GM12878 (cell line): ENCODE data around the gene CCDC106. TPM values are rescaled to one million over a fixed set of nuclear protein-coding genes. Genes with fewer than 3 reads are reported as not detected.
A peak's percentile ranks its signal among the peaks of the same experiment; 100 is the strongest.

Experiments used
- ATAC-seq: fragments of 200-7000 bp; cut with Tn5 transposase; 3 replicates; pipeline ENCODE4 v1.9.1; 2020; ENCODE audit warnings: mild to moderate bottlenecking, moderate library complexity
- BruUV-seq: library from RNA; stranded (reverse); fragments of 400-500 nt; replicated peaks from 2 replicates; lab custom pipeline; 2021; lab: Mats Ljungman, UMichigan
- CTCF ChIA-PET: fragments of 300-600 bp; sonication (Branson Sonifier 250); formaldehyde crosslinking; extraction: SDS; loops from one replicate; lab custom pipeline; 2021; ENCODE audit warnings: inconsistent platforms; lab: Yijun Ruan, JAX
- POLR2A ChIA-PET: fragments of 350-600 bp; formaldehyde crosslinking; extraction: SDS; loops from one replicate; lab custom pipeline; 2021; ENCODE audit warnings: inconsistent platforms; lab: Charles Lee
- RAD21 ChIA-PET: fragments of 300-600 bp; sonication (Branson Sonifier 250); formaldehyde crosslinking; loops from one replicate; lab custom pipeline; 2023; ENCODE audit warnings: antibody characterized with exemption; ENCODE audit not compliant: unreplicated experiment; lab: Charles Lee
- SMC1A ChIA-PET: fragments of 300-600 bp; sonication (Branson Sonifier 250); formaldehyde crosslinking; loops from one replicate; lab custom pipeline; 2023; ENCODE audit not compliant: unreplicated experiment, uncharacterized antibody; lab: Charles Lee
- DNase-seq: peaks from one replicate; pipeline ENCODE4 v3.0.0-alpha.2; 2011; ENCODE audit warnings: low read depth, low spot score
- FAIRE-seq: peaks from 3 replicates; lab custom pipeline; 2011; peaks lifted over from hg19 to GRCh38; lab: Jason Lieb, UNC
- H2AFZ ChIP-seq: 2 replicates; pipeline ENCODE4 v1.6.0; 2011; ENCODE audit warnings: low read depth, low read length, control low read depth; ENCODE audit not compliant: control insufficient read depth
- H3K27ac ChIP-seq: 2 replicates; pipeline ENCODE4 v1.5.1; 2011; ENCODE audit warnings: control low read depth; ENCODE audit not compliant: control insufficient read depth, insufficient read depth
- H3K27me3 ChIP-seq, 2 experiments: replicated peaks in 1 of 2; 2 replicates each; pipeline versions ENCODE4 v1.6.0 to v1.6.1; 2011; ENCODE audit warnings: low read length in 1 of 2; ENCODE audit not compliant: control insufficient read depth in 2 of 2, insufficient read depth in 2 of 2
- H3K36me3 ChIP-seq, 2 experiments: 2 replicates each; pipeline ENCODE4 v1.5.1; 2011; ENCODE audit warnings: low read length in 1 of 2; ENCODE audit not compliant: control insufficient read depth in 2 of 2, insufficient read depth in 2 of 2
- H3K4me1 ChIP-seq: 2 replicates; pipeline ENCODE4 v1.6.1; 2011; ENCODE audit warnings: mild to moderate bottlenecking, low read length, moderate library complexity, mixed read lengths; ENCODE audit not compliant: control insufficient read depth, insufficient read depth
- H3K4me2 ChIP-seq: 2 replicates; pipeline ENCODE4 v1.6.0; 2011; ENCODE audit warnings: control low read depth; ENCODE audit not compliant: control insufficient read depth, insufficient read depth
- H3K4me3 ChIP-seq: fragments of 200-600 bp; sonication (generic); 2 replicates; pipeline ENCODE4 v1.5.1; 2016
- H3K79me2 ChIP-seq: 2 replicates; pipeline ENCODE4 v1.6.0; 2011; ENCODE audit warnings: low read length; ENCODE audit not compliant: control insufficient read depth, insufficient read depth
- H3K9ac ChIP-seq: 2 replicates; pipeline ENCODE4 v1.8.0; 2011; ENCODE audit warnings: low read length, control low read depth, mixed read lengths; ENCODE audit not compliant: control insufficient read depth, insufficient read depth
- H3K9me3 ChIP-seq: replicated peaks from 3 replicates; pipeline ENCODE4 v1.5.1; 2011; ENCODE audit warnings: mild to moderate bottlenecking, low read length; ENCODE audit not compliant: control insufficient read depth, insufficient read depth
- H4K20me1 ChIP-seq: 2 replicates; pipeline ENCODE4 v1.6.0; 2011; ENCODE audit not compliant: control insufficient read depth, insufficient read depth
- BMI1 ChIP-seq: fragments of 450-650 bp; IDR thresholded peaks from 2 replicates; pipeline ENCODE4 v1.6.1; 2016; ENCODE audit warnings: mild to moderate bottlenecking, moderate library complexity, borderline replicate concordance
- BRCA1 ChIP-seq: IDR thresholded peaks from 2 replicates; pipeline ENCODE4 v1.6.1; 2011; ENCODE audit warnings: low read depth, low read length, improper control_type of control experiment
- CEBPZ ChIP-seq: fragments of 150-350 bp; IDR thresholded peaks from 2 replicates; pipeline ENCODE4 v1.6.1; 2016; ENCODE audit warnings: low read depth, low read length
- DPF2 ChIP-seq: fragments of 450-650 bp; IDR thresholded peaks from 2 replicates; pipeline ENCODE4 v1.6.1; 2017; ENCODE audit warnings: mild to moderate bottlenecking
- EED ChIP-seq: sonication (generic); IDR thresholded peaks from 2 replicates; pipeline ENCODE4 v1.6.1; 2016; ENCODE audit warnings: antibody characterized with exemption, low read depth
- JUND ChIP-seq: IDR thresholded peaks from 2 replicates; pipeline ENCODE4 v1.6.1; 2012; ENCODE audit warnings: low read depth, mild to moderate bottlenecking, low read length, improper control_type of control experiment, moderate library complexity
- LARP7 ChIP-seq: fragments of 450-650 bp; IDR thresholded peaks from 2 replicates; pipeline ENCODE4 v1.6.1; 2017; ENCODE audit warnings: mild to moderate bottlenecking
- MEF2A ChIP-seq: IDR thresholded peaks from 2 replicates; pipeline ENCODE4 v1.6.1; 2011; ENCODE audit warnings: low read depth, mild to moderate bottlenecking, low read length, moderate library complexity; ENCODE audit not compliant: insufficient read depth
- MTA3 ChIP-seq: IDR thresholded peaks from 2 replicates; pipeline ENCODE4 v1.6.1; 2012; ENCODE audit warnings: low read length, inconsistent platforms, borderline replicate concordance
- MYC ChIP-seq: IDR thresholded peaks from 2 replicates; pipeline ENCODE4 v1.6.1; 2011; ENCODE audit warnings: mild to moderate bottlenecking, low read length, moderate library complexity, inconsistent platforms; ENCODE audit not compliant: insufficient read depth, insufficient replicate concordance, insufficient read length, severe bottlenecking
- NFYB ChIP-seq: IDR thresholded peaks from 2 replicates; pipeline ENCODE4 v1.6.1; 2011; ENCODE audit warnings: low read depth, mild to moderate bottlenecking, low read length, improper control_type of control experiment, moderate library complexity; ENCODE audit not compliant: insufficient read depth
- NRF1 ChIP-seq: conservative IDR thresholded peaks from 2 replicates; pipeline ENCODE4 v1.6.1; 2011; ENCODE audit warnings: mild to moderate bottlenecking, low read depth, low read length, improper control_type of control experiment
- PAX5 ChIP-seq: IDR thresholded peaks from 2 replicates; pipeline ENCODE4 v1.6.1; 2011; ENCODE audit warnings: low read depth, low read length, borderline replicate concordance
- POLR2AphosphoS2 ChIP-seq: IDR thresholded peaks from 2 replicates; pipeline ENCODE4 v1.6.1; 2011; ENCODE audit warnings: low read depth, mild to moderate bottlenecking, low read length, improper control_type of control experiment, moderate library complexity
- RB1 ChIP-seq: fragments of 450-650 bp; formaldehyde crosslinking; IDR thresholded peaks from 2 replicates; pipeline ENCODE4 v1.6.1; 2017; ENCODE audit warnings: mild to moderate bottlenecking, borderline replicate concordance
- RELB ChIP-seq: fragments of 450-650 bp; IDR thresholded peaks from 2 replicates; pipeline ENCODE4 v1.6.1; 2017; ENCODE audit warnings: low read depth, mild to moderate bottlenecking, moderate library complexity
- WRNIP1 ChIP-seq: IDR thresholded peaks from 2 replicates; pipeline ENCODE4 v1.6.1; 2011; ENCODE audit warnings: low read depth, low read length, improper control_type of control experiment, borderline replicate concordance
- ZNF384 ChIP-seq: IDR thresholded peaks from 2 replicates; pipeline ENCODE4 v1.6.1; 2012; ENCODE audit warnings: low read depth, mild to moderate bottlenecking, low read length, improper control_type of control experiment, borderline replicate concordance
- WGBS: methylation state at CpG from one replicate; pipeline ENCODE4 v1.1.6; 2016; ENCODE audit warnings: low lambda C conversion rate; ENCODE audit not compliant: insufficient replicate concordance, insufficient coverage; ENCODE audit errors: missing lambda C conversion rate; 5-methylcytosine and 5-hydroxymethylcytosine counted together
- in situ Hi-C: fragments of 300-500 bp; cut with MboI; formaldehyde crosslinking; loops from 9 replicates; pipeline ENCODE4 v1.14.3; 2018; ENCODE audit warnings: mixed read lengths
- intact Hi-C: fragments of 100-400 bp; cut with micrococcal nuclease; formaldehyde crosslinking; loops from one replicate; pipeline ENCODE4 v1.14.2; 2022; ENCODE audit not compliant: unreplicated experiment
- polyA plus RNA-seq, 11 experiments: library from polyadenylated mRNA; depleted of rRNA in 4 of 11; unstranded in 6 of 11; stranded (reverse) in 5 of 11; fragments of >200 nt; fragmentation: Nextera tagmentation in 4 of 11; fragmentation: Illumina TruSeq in 1 of 11; extraction: Ambion mirVana in 4 of 11; extraction: Trizol in 1 of 11; gene quantifications; 1 replicate in 1 of 11; 2 replicates in 10 of 11; pipeline versions ENCODE4 v1.2.1 to v1.2.3, GENCODE V29; 2011 to 2016; ENCODE audit warnings: inconsistent platforms in 2 of 11, missing spikeins in 2 of 11, low read depth in 1 of 11
- total RNA-seq, 4 experiments: library from RNA; depleted of rRNA in 3 of 4; stranded (reverse); fragments of >200 nt in 3 of 4; fragmentation: Illumina TruSeq in 1 of 4; extraction: Trizol in 1 of 4; gene quantifications; 2 replicates each; pipeline versions ENCODE4 v1.2.1 to v1.2.3, GENCODE V29; 2013 to 2021

Gene CCDC106
- total and polyA plus RNA-seq, 10 of the 15 experiments (the other 5 are each of a cell fraction or from before 2014, with no cell fraction given) = 0.04 to 35.9 (median 19.8) TPM

GRCh38 chr19:55678121-55678671 lies 30.2 kb downstream of the CCDC106 start:
- CTCF ChIA-PET = interaction anchor here (1.4 to 3.3 kb wide), 2 partner anchors 24 to 45 kb away, joined by 5 to 14 read pairs; partner anchors contain the start of gene U2AF2
- no peak for TF ChIP-seq MYC
- TF ChIP-seq PAX5 = peak; percentile 92
- TF ChIP-seq BMI1 = no peak
- TF ChIP-seq DPF2 = peak; percentile 97
- TF ChIP-seq NFYB = no peak
- no peak for TF ChIP-seq NRF1
- TF ChIP-seq WRNIP1 = no peak
- no peak for TF ChIP-seq BRCA1
- peak; percentile 22; the same call in 1 of the 2 replicates for TF ChIP-seq RB1
- TF ChIP-seq MTA3 = no peak
- peak; percentile 94 for TF ChIP-seq EED
- TF ChIP-seq POLR2AphosphoS2 = no peak
- no peak for TF ChIP-seq JUND
- no peak for TF ChIP-seq CEBPZ
- peak; percentile 63 for TF ChIP-seq RELB
- peak; percentile 75; the same call in 1 of the 2 replicates for TF ChIP-seq MEF2A
- TF ChIP-seq LARP7 = 0 out of 2 replicates have a peak, but pooled peaks have one; percentile 38
- no peak for TF ChIP-seq ZNF384

More at GRCh38 chr19:55678121-55678671, 30.2 kb downstream of the CCDC106 start:
- Histone ChIP-seq H3K4me2 (peak overlapping the region; percentile 100), H2AFZ (peak overlapping the region; percentile 50; the same call in 1 of the 2 replicates), H4K20me1 (peaks cover 4% of the 10 kb centered on the region; the same call in 1 of the 2 replicates), H3K4me3 (peak overlapping the region; percentile 92), H3K4me1 (peaks cover 29% of the 10 kb centered on the region), H3K27me3 (no peaks in the 10 kb centered on the region), H3K9ac (peak overlapping the region; percentile 97), H3K79me2 (peaks cover 65% of the 10 kb centered on the region), H3K36me3 (peaks cover 14 to 20% of the 10 kb centered on the region in 2 experiments), H3K9me3 (no peaks in the 10 kb centered on the region), H3K27ac (peak overlapping the region; percentile 94)
- in situ Hi-C loops (loop anchor here (5.0 kb wide), 1 partner anchor 129 kb away; no protein-coding TSS in a partner anchor), intact Hi-C loops (loop anchor here (1.0 to 5.0 kb wide), 4 partner anchors 23 to 654 kb away; partner anchors contain the start of genes U2AF2, ZNF580 and ZNF581)
- DNase-seq = peak; percentile 88
- RAD21 ChIA-PET = interaction anchor here (0.7 to 1.0 kb wide), 2 partner anchors 24 to 46 kb away, joined by 3 to 4 read pairs; partner anchors contain the start of gene U2AF2
- BruUV-seq = no TSS peak
- POLR2A ChIA-PET = interaction anchor here (0.5 to 1.8 kb wide), 3 partner anchors 21 to 39 kb away, joined by 3 to 7 read pairs (median 3); no protein-coding TSS in a partner anchor
- ATAC-seq = peak; percentile 92
- SMC1A ChIA-PET = interaction anchor here (3.0 kb wide), 1 partner anchor 21 kb away, joined by 11 read pairs; no protein-coding TSS in a partner anchor
- under 1% methylated on average over 21 of the region's 21 CpGs for WGBS
- peak; percentile 83 for FAIRE-seq
